ENCODE data around the gene CACNA2D4. TPM values are rescaled to one million over a fixed set of nuclear protein-coding genes. Genes with fewer than 3 reads are reported as not detected.

CACNA2D4 gene
- total RNA-seq, 1 experiment from 2014 or later: 1.7 TPM

DNA sequence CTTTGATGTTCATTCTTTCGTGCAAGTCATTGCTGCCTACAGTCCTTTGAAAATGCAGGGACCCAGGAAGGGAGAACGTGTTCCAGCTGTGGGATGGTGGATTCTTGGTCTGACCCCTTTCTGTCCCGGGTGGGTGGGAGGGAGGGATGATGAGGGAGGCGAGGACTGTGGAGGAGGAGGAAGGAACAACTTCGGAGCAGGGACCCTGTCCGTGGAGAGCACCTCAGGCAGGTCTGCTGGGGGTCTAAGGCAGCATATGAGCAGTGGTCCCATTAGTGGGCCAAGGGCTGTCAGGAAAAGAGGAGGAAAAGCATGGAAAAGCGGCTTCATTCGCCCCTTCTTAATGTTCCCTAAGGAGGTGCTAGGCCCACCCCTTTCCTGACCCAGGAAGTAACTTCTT, 36.0 kb downstream of the CACNA2D4 start:
- Histone ChIP-seq H3K36me3 (ENCODE audit: control insufficient read depth in 1 of 2, insufficient read depth in 2 of 2, low read length in 2 of 2) (no peaks in the 10 kb centered on the region), H3K4me3 (replicated peaks in 1 of 2; ENCODE audit: low read depth in 1 of 2, low read length in 2 of 2) (no peak overlapping the region), H3K79me2 (ENCODE audit: insufficient read depth, low read length) (no peaks in the 10 kb centered on the region), H3K27ac (ENCODE audit: low read depth, low read length) (no peak overlapping the region), H3K4me1 (ENCODE audit: control insufficient read depth in 1 of 2, insufficient read depth in 2 of 2, low read length in 2 of 2) (no peaks in the 10 kb centered on the region), H4K20me1 (ENCODE audit: insufficient read depth) (no peaks in the 10 kb centered on the region), H3K9ac (ENCODE audit: low read length) (no peak overlapping the region), H3K27me3 (ENCODE audit: insufficient read depth, low read length) (no peaks in the 10 kb centered on the region), H3K9me2 (ENCODE audit: insufficient read depth) (no peaks in the 10 kb centered on the region), H3K9me3 (ENCODE audit: control insufficient read depth in 1 of 2, insufficient read depth in 1 of 2, low read depth in 1 of 2, low read length in 2 of 2) (no peaks in the 10 kb centered on the region), H3K4me2 (ENCODE audit: low read length) (no peak overlapping the region), H2AFZ (ENCODE audit: low read depth, low read length, poor library complexity, severe bottlenecking) (no peak overlapping the region)
- ATAC-seq: no peak
- no TSS peak for BruUV-seq (replicated peaks)
- intact Hi-C loops (cut with micrococcal nuclease): no loop called here
- ChIA-PET CTCF (no interaction called here), POLR2A (no interaction called here), RAD21 (ENCODE audit: low non-redundant PET in 1 of 2, low total read pairs in 2 of 2, uncharacterized antibody in 2 of 2, unreplicated experiment in 2 of 2) (no interaction called here)
- DNase-seq (ENCODE audit: low read depth, low spot score): no peak
- TF ChIP-seq POLR2A (IDR thresholded peaks at IDR 0.05; ENCODE audit: borderline replicate concordance, extremely low read depth, insufficient read depth, insufficient read length) (no peak), CBX3 (IDR thresholded peaks at IDR 0.05; ENCODE audit: low read depth) (no peak)
- TF ChIP-seq, protein P1, sequence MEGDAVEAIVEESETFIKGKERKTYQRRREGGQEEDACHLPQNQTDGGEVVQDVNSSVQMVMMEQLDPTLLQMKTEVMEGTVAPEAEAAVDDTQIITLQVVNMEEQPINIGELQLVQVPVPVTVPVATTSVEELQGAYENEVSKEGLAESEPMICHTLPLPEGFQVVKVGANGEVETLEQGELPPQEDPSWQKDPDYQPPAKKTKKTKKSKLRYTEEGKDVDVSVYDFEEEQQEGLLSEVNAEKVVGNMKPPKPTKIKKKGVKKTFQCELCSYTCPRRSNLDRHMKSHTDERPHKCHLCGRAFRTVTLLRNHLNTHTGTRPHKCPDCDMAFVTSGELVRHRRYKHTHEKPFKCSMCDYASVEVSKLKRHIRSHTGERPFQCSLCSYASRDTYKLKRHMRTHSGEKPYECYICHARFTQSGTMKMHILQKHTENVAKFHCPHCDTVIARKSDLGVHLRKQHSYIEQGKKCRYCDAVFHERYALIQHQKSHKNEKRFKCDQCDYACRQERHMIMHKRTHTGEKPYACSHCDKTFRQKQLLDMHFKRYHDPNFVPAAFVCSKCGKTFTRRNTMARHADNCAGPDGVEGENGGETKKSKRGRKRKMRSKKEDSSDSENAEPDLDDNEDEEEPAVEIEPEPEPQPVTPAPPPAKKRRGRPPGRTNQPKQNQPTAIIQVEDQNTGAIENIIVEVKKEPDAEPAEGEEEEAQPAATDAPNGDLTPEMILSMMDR (IDR thresholded peaks at IDR 0.05 in 2 of 3, conservative IDR thresholded peaks at IDR 0.05 in 1 of 3; ENCODE audit: borderline replicate concordance in 1 of 3, insufficient read depth in 1 of 3, low read depth in 2 of 3, low read length in 2 of 3): no peak

DNA sequence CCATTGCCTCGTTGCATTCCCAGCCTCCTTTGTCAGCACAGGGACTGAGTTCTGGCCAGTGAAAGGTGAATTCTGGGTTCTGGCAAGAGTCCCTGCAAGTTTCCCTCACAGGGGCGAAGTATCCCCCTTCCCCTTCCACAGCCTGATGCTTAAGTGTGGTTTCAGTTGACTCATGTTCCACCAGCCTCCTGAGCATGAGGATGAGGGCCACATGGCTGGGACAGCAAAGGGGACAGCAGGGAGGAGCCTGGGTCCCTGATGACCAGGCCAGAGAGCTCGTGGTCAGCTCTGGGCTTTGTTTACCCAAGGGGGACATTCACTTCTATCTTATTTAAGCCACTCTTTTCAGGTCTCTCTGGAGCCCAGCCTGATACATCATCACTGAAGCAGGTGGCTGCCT, 36.5 kb downstream of the CACNA2D4 start:
- Histone ChIP-seq H3K4me2 (ENCODE audit: low read length) (no peak overlapping the region), H3K9ac (ENCODE audit: low read length) (no peak overlapping the region), H4K20me1 (ENCODE audit: insufficient read depth) (no peaks in the 10 kb centered on the region), H3K9me3 (ENCODE audit: control insufficient read depth in 1 of 2, insufficient read depth in 1 of 2, low read depth in 1 of 2, low read length in 2 of 2) (no peaks in the 10 kb centered on the region), H3K27ac (ENCODE audit: low read depth, low read length) (no peak overlapping the region), H3K36me3 (ENCODE audit: control insufficient read depth in 1 of 2, insufficient read depth in 2 of 2, low read length in 2 of 2) (no peaks in the 10 kb centered on the region), H2AFZ (ENCODE audit: low read depth, low read length, poor library complexity, severe bottlenecking) (no peak overlapping the region), H3K27me3 (ENCODE audit: insufficient read depth, low read length) (no peaks in the 10 kb centered on the region), H3K4me1 (ENCODE audit: control insufficient read depth in 1 of 2, insufficient read depth in 2 of 2, low read length in 2 of 2) (no peaks in the 10 kb centered on the region), H3K79me2 (ENCODE audit: insufficient read depth, low read length) (no peaks in the 10 kb centered on the region), H3K9me2 (ENCODE audit: insufficient read depth) (no peaks in the 10 kb centered on the region), H3K4me3 (replicated peaks in 1 of 2; ENCODE audit: low read depth in 1 of 2, low read length in 2 of 2) (no peak overlapping the region)
- no TSS peak for BruUV-seq (replicated peaks)
- POLR2A ChIA-PET: no interaction called here
- DNase-seq (ENCODE audit: low read depth, low spot score) (no peak), ATAC-seq (no peak)
- CTCF ChIA-PET: no interaction called here
- RAD21 ChIA-PET (ENCODE audit: low non-redundant PET in 1 of 2, low total read pairs in 2 of 2, uncharacterized antibody in 2 of 2, unreplicated experiment in 2 of 2): no interaction called here
- intact Hi-C loops (cut with micrococcal nuclease): no loop called here
- TF ChIP-seq, protein P2, sequence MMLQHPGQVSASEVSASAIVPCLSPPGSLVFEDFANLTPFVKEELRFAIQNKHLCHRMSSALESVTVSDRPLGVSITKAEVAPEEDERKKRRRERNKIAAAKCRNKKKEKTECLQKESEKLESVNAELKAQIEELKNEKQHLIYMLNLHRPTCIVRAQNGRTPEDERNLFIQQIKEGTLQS (IDR thresholded peaks at IDR 0.05): no peak
- TF ChIP-seq CEBPB (IDR thresholded peaks at IDR 0.05; ENCODE audit: low read depth): no peak
- TF ChIP-seq, protein P3, sequence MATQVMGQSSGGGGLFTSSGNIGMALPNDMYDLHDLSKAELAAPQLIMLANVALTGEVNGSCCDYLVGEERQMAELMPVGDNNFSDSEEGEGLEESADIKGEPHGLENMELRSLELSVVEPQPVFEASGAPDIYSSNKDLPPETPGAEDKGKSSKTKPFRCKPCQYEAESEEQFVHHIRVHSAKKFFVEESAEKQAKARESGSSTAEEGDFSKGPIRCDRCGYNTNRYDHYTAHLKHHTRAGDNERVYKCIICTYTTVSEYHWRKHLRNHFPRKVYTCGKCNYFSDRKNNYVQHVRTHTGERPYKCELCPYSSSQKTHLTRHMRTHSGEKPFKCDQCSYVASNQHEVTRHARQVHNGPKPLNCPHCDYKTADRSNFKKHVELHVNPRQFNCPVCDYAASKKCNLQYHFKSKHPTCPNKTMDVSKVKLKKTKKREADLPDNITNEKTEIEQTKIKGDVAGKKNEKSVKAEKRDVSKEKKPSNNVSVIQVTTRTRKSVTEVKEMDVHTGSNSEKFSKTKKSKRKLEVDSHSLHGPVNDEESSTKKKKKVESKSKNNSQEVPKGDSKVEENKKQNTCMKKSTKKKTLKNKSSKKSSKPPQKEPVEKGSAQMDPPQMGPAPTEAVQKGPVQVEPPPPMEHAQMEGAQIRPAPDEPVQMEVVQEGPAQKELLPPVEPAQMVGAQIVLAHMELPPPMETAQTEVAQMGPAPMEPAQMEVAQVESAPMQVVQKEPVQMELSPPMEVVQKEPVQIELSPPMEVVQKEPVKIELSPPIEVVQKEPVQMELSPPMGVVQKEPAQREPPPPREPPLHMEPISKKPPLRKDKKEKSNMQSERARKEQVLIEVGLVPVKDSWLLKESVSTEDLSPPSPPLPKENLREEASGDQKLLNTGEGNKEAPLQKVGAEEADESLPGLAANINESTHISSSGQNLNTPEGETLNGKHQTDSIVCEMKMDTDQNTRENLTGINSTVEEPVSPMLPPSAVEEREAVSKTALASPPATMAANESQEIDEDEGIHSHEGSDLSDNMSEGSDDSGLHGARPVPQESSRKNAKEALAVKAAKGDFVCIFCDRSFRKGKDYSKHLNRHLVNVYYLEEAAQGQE (IDR thresholded peaks at IDR 0.05; ENCODE audit: low read depth): no peak
- no peak for TF ChIP-seq TCF7L2 (IDR thresholded peaks at IDR 0.05; ENCODE audit: borderline replicate concordance, extremely low read depth, insufficient read depth, insufficient read length)
- TF ChIP-seq, protein P4, sequence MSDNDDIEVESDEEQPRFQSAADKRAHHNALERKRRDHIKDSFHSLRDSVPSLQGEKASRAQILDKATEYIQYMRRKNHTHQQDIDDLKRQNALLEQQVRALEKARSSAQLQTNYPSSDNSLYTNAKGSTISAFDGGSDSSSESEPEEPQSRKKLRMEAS (IDR thresholded peaks at IDR 0.05): no peak
- no peak for TF ChIP-seq SIN3A (IDR thresholded peaks at IDR 0.05; ENCODE audit: low read depth)
- TF ChIP-seq JUND (IDR thresholded peaks at IDR 0.05): no peak
- no peak for TF ChIP-seq CBX3 (IDR thresholded peaks at IDR 0.05; ENCODE audit: low read depth)
- TF ChIP-seq POLR2AphosphoS5 (IDR thresholded peaks at IDR 0.05; ENCODE audit: low read depth, low read length): no peak
- TF ChIP-seq SP1 (IDR thresholded peaks at IDR 0.05; ENCODE audit: low read depth): no peak
- TF ChIP-seq SRF (IDR thresholded peaks at IDR 0.05; ENCODE audit: low read depth): no peak
- TF ChIP-seq, protein P5, sequence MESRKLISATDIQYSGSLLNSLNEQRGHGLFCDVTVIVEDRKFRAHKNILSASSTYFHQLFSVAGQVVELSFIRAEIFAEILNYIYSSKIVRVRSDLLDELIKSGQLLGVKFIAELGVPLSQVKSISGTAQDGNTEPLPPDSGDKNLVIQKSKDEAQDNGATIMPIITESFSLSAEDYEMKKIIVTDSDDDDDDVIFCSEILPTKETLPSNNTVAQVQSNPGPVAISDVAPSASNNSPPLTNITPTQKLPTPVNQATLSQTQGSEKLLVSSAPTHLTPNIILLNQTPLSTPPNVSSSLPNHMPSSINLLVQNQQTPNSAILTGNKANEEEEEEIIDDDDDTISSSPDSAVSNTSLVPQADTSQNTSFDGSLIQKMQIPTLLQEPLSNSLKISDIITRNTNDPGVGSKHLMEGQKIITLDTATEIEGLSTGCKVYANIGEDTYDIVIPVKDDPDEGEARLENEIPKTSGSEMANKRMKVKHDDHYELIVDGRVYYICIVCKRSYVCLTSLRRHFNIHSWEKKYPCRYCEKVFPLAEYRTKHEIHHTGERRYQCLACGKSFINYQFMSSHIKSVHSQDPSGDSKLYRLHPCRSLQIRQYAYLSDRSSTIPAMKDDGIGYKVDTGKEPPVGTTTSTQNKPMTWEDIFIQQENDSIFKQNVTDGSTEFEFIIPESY (IDR thresholded peaks at IDR 0.05; ENCODE audit: extremely low read depth, insufficient replicate concordance, low read length): no peak
